ENCODE data around the gene TMSB10.
"Not testable (repeated sequence)": the region's sequence is repeated elsewhere in the genome, so short reads cannot be mapped to it uniquely, and the experiment has no call there.

Gene TMSB10

DNA sequence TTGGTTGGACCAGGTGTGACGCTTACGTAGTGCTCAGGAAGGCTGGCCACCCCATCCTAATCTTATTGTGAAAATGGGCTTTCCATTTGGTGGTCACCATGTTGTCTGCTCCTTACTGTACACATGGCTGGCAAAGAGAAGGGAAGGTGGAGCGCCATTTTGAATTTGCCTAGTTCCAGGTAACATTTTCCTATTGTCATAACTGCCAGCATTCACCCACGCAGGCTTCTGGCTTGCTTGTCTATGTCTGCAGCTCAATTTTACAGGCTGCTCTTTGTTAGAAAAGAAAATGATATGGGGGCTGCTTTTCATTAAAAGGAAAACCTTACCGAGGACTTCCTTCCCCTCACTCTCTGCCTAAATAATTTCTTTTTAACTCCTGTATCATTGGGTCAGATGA is 12.4 kb downstream of the TMSB10 start:
- ChIA-PET POLR2A (interaction anchor here (0.6 to 1.0 kb wide), 2 partner anchors 12 to 1118 kb away, joined by 6 to 7 read pairs; no protein-coding TSS in a partner anchor), CTCF (interaction anchor here (1.1 kb wide), 1 partner anchor 12 kb away, joined by 3 read pairs; no protein-coding TSS in a partner anchor)
- not testable (repeated sequence) for H3K27me3 ChIP-seq (replicated peaks in 2 of 5; ENCODE audit: control insufficient read depth in 4 of 5, insufficient read depth in 5 of 5, low read length in 4 of 5); H3K4me3 ChIP-seq (ENCODE audit: control insufficient read depth in 1 of 7, extremely low read depth in 1 of 7, insufficient read depth in 4 of 7, low read depth in 2 of 7, low read length in 6 of 7); H3K36me3 ChIP-seq (ENCODE audit: control insufficient read depth in 4 of 4, insufficient read depth in 4 of 4, low read length in 3 of 4); H3K27ac ChIP-seq (ENCODE audit: insufficient read depth in 1 of 2, low read depth in 1 of 2, low read length in 2 of 2, poor library complexity in 1 of 2, severe bottlenecking in 2 of 2); H3K9me3 ChIP-seq (ENCODE audit: control extremely low read depth in 1 of 5, control insufficient read depth in 4 of 5, insufficient read depth in 2 of 5, low read depth in 1 of 5, low read length in 4 of 5); DNase-seq; H3K4me1 ChIP-seq (ENCODE audit: control extremely low read depth in 1 of 4, control insufficient read depth in 4 of 4, insufficient read depth in 4 of 4, low read length in 3 of 4)
- 100% methylated on average over 1 of the region's 5 CpGs for WGBS (ENCODE audit: insufficient coverage)

GRCh38 chr2:84918430-84918829 is 13.0 kb downstream of the TMSB10 start:
- CTCF ChIA-PET: interaction anchor here (1.1 to 3.3 kb wide), 3 partner anchors 12 to 96 kb away, joined by 3 to 9 read pairs (median 4); no protein-coding TSS in a partner anchor
- peaks cover 0 to 6% (median 4%) of the 10 kb centered on the region in 4 experiments for H3K4me1 ChIP-seq (ENCODE audit: control extremely low read depth in 1 of 4, control insufficient read depth in 4 of 4, insufficient read depth in 4 of 4, low read length in 3 of 4)
- H3K27me3 ChIP-seq (replicated peaks in 2 of 5; ENCODE audit: control insufficient read depth in 4 of 5, insufficient read depth in 5 of 5, low read length in 4 of 5): no peaks in the 10 kb centered on the region
- H3K36me3 ChIP-seq (ENCODE audit: control insufficient read depth in 4 of 4, insufficient read depth in 4 of 4, low read length in 3 of 4): no peaks in the 10 kb centered on the region
- WGBS (ENCODE audit: insufficient coverage): 100% methylated on average over 2 of the region's 2 CpGs
- H3K27ac ChIP-seq (ENCODE audit: insufficient read depth in 1 of 2, low read depth in 1 of 2, low read length in 2 of 2, poor library complexity in 1 of 2, severe bottlenecking in 2 of 2): no peak overlapping the region
- no peaks in the 10 kb centered on the region for H3K9me3 ChIP-seq (ENCODE audit: control extremely low read depth in 1 of 5, control insufficient read depth in 4 of 5, insufficient read depth in 2 of 5, low read depth in 1 of 5, low read length in 4 of 5)
- H3K4me3 ChIP-seq (ENCODE audit: control insufficient read depth in 1 of 7, extremely low read depth in 1 of 7, insufficient read depth in 4 of 7, low read depth in 2 of 7, low read length in 6 of 7): no peak overlapping the region
- DNase-seq: no peak
- POLR2A ChIA-PET: interaction anchor here (0.6 kb wide), 1 partner anchor 1117 kb away, joined by 6 read pairs; no protein-coding TSS in a partner anchor

DNA sequence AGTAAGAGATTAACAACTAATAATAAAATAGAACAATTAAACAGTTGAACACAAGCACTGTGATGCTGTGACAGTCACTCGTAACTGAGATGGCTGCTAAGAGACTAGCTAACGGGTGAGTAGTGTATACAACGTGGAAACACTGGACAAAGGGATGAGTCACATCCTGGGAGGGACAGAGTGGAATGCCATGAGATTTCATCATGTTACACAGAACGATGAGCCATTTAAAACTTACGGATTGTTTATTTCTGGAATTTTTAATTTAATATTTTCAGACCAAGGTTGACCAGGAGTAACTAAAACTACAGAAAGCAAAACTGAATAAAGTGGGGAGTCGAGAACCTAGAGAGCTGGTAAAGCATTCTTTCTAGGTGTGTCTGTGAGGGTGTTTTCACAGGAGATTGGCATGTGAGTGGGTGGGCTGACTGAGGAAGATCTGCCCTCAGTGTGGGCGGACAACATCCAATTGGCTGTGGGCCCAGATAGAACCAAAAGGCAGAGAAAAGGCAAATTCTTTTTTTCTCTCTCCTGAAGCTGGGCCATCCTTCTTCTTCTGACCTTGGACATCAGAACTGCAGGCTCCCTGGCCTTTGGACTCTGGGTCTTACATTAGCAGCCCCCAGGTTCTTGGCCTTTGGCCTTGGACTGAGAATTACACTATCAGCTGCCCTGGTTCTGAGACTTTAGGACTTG is 14.6 kb downstream of the TMSB10 start:
- Histone ChIP-seq H3K4me1 (ENCODE audit: control extremely low read depth in 1 of 4, control insufficient read depth in 4 of 4, insufficient read depth in 4 of 4, low read length in 3 of 4) (peaks cover 0 to 14% (median 11%) of the 10 kb centered on the region in 4 experiments), H3K9me3 (ENCODE audit: control extremely low read depth in 1 of 5, control insufficient read depth in 4 of 5, insufficient read depth in 2 of 5, low read depth in 1 of 5, low read length in 4 of 5) (no peaks in the 10 kb centered on the region), H3K27ac (ENCODE audit: insufficient read depth in 1 of 2, low read depth in 1 of 2, low read length in 2 of 2, poor library complexity in 1 of 2, severe bottlenecking in 2 of 2) (no peak overlapping the region), H3K4me3 (ENCODE audit: control insufficient read depth in 1 of 7, extremely low read depth in 1 of 7, insufficient read depth in 4 of 7, low read depth in 2 of 7, low read length in 6 of 7) (peak overlapping the region in 1 of 7 experiments; percentile 10), H3K27me3 (replicated peaks in 2 of 5; ENCODE audit: control insufficient read depth in 4 of 5, insufficient read depth in 5 of 5, low read length in 4 of 5) (no peaks in the 10 kb centered on the region), H3K36me3 (ENCODE audit: control insufficient read depth in 4 of 4, insufficient read depth in 4 of 4, low read length in 3 of 4) (no peaks in the 10 kb centered on the region)
- ChIA-PET CTCF (interaction anchor here (0.7 to 3.3 kb wide), 4 partner anchors 12 to 95 kb away, joined by 3 to 9 read pairs (median 4); no protein-coding TSS in a partner anchor), POLR2A (interaction anchor here (0.9 to 1.1 kb wide), 2 partner anchors 13 to 15 kb away, joined by 3 read pairs; partner anchors contain the start of gene TMSB10)
- DNase-seq: peak in 1 of 3 donors; percentile 30
- 85% methylated on average over 7 of the region's 7 CpGs for WGBS (ENCODE audit: insufficient coverage)

DNA sequence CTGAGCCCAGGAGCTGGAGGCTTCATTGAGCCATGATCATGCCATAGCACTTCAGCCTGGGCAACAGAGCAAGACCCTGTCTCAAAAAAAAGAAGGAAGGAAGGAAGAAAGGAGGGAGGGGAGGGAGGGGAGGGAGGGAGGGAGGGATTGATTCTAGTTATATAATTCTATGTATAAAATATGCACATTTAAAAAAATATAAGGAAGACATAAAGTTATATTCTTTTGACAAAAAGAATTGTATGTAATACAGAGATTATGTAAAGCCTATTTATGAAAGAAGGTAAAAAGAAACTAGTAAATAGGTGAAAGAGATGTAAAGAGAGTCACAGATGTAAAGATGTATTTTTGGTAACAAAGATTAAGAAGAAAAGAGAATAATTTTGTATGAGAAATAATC is 17.6 kb downstream of the TMSB10 start:
- POLR2A ChIA-PET: no interaction called here
- Histone ChIP-seq H3K4me3 (ENCODE audit: control insufficient read depth in 1 of 7, extremely low read depth in 1 of 7, insufficient read depth in 4 of 7, low read depth in 2 of 7, low read length in 6 of 7) (no peak overlapping the region), H3K4me1 (ENCODE audit: control extremely low read depth in 1 of 4, control insufficient read depth in 4 of 4, insufficient read depth in 4 of 4, low read length in 3 of 4) (peaks cover 0 to 30% (median 24%) of the 10 kb centered on the region in 4 experiments), H3K9me3 (ENCODE audit: control extremely low read depth in 1 of 5, control insufficient read depth in 4 of 5, insufficient read depth in 2 of 5, low read depth in 1 of 5, low read length in 4 of 5) (no peaks in the 10 kb centered on the region), H3K27me3 (replicated peaks in 2 of 5; ENCODE audit: control insufficient read depth in 4 of 5, insufficient read depth in 5 of 5, low read length in 4 of 5) (no peaks in the 10 kb centered on the region), H3K36me3 (ENCODE audit: control insufficient read depth in 4 of 4, insufficient read depth in 4 of 4, low read length in 3 of 4) (no peaks in the 10 kb centered on the region), H3K27ac (ENCODE audit: insufficient read depth in 1 of 2, low read depth in 1 of 2, low read length in 2 of 2, poor library complexity in 1 of 2, severe bottlenecking in 2 of 2) (no peak overlapping the region)
- no peak for DNase-seq
- CTCF ChIA-PET: interaction anchor here (1.0 to 1.7 kb wide), 3 partner anchors 17 to 377 kb away, joined by 3 to 5 read pairs (median 3); partner anchors contain the start of gene TMSB10

DNA sequence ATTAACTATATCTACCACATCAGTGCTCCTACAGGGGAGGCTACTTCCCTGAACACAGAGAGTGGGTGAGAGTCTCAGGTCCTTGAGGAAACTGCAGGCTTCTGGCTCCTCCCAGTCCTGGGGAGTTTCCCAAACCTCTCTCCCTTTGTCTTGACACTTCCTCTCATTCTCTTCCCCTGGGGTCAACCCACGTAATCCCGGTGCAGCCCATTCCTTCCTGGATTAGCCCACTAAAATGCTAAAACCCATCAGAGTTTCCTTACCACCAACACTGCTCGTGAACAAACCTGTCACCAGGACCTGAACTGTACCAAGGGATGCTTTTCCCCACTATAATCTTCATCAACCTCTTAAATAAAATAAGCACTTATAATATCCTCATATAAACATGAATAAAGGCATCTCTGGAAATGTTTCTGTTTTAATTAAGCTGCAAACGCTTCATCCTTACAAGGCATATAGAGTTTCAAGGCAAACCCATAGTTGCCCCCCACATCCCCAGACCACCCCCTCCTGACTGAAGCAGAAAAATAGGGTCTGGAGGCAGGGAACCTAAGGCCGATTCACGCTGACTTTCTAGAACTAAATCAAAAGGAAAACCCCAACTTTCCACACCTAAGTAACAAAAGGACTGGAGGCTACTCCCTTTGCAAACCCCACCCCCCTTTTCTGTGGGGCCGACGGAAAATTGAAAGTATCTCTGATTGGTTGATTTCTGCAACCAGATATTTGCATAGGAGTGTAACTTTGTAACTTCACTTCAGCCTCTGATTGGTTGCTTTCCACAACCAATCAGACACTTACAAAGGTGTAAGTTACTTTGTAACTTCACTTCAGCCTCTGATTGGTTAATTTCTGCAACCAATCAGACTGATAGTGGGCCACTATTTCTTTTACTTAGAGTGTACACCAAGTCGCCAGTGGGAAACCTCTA is 19.0 kb downstream of the TMSB10 start:
- peak overlapping the region in 3 of 7 experiments; percentile 4 to 68 (median 48) for H3K4me3 ChIP-seq (ENCODE audit: control insufficient read depth in 1 of 7, extremely low read depth in 1 of 7, insufficient read depth in 4 of 7, low read depth in 2 of 7, low read length in 6 of 7)

DNA sequence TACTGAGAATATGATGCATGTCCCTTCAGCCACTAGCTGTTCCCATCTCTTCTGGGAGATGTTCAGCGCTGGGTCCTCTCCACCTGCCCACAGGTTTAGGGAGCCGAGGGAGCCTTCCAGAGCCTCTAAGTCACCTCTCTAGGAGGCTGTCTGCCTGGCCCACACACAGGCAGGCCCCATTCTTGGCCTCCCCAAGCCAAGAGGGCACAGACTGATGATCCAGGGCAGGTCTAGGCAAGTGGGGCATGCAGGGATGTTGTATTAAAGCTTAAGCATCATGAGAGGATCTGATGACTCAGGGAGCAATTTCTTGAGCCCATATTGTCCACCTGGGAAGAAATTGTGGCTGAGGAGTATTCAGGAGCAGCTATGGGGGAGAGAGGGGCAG is 19.9 kb downstream of the TMSB10 start:
- no peaks in the 10 kb centered on the region for H3K27me3 ChIP-seq (replicated peaks in 2 of 5; ENCODE audit: control insufficient read depth in 4 of 5, insufficient read depth in 5 of 5, low read length in 4 of 5)
- H3K4me1 ChIP-seq (ENCODE audit: control extremely low read depth in 1 of 4, control insufficient read depth in 4 of 4, insufficient read depth in 4 of 4, low read length in 3 of 4): peaks cover 0 to 29% (median 21%) of the 10 kb centered on the region in 4 experiments
- H3K4me3 ChIP-seq (ENCODE audit: control insufficient read depth in 1 of 7, extremely low read depth in 1 of 7, insufficient read depth in 4 of 7, low read depth in 2 of 7, low read length in 6 of 7): peak overlapping the region in 2 of 7 experiments; percentile 74 to 83
- no peaks in the 10 kb centered on the region for H3K36me3 ChIP-seq (ENCODE audit: control insufficient read depth in 4 of 4, insufficient read depth in 4 of 4, low read length in 3 of 4)
- ChIA-PET CTCF (interaction anchor here (0.7 to 2.8 kb wide), 39 partner anchors 8 to 421 kb away, joined by 3 to 42 read pairs (median 7); partner anchors contain the start of genes KCMF1, TMSB10 and TRABD2A), POLR2A (interaction anchor here (0.6 to 1.9 kb wide), 5 partner anchors 19 to 53 kb away, joined by 3 to 8 read pairs (median 4); no protein-coding TSS in a partner anchor)
- H3K27ac ChIP-seq (ENCODE audit: insufficient read depth in 1 of 2, low read depth in 1 of 2, low read length in 2 of 2, poor library complexity in 1 of 2, severe bottlenecking in 2 of 2): no peak overlapping the region
- no peak for DNase-seq
- no peaks in the 10 kb centered on the region for H3K9me3 ChIP-seq (ENCODE audit: control extremely low read depth in 1 of 5, control insufficient read depth in 4 of 5, insufficient read depth in 2 of 5, low read depth in 1 of 5, low read length in 4 of 5)
- no CpG with 5 or more reads among the region's 2 CpGs for WGBS (ENCODE audit: insufficient coverage)

More for the DNA sequence above, 19.0 kb downstream of the TMSB10 start:
- DNase-seq: peak; percentile 49 to 86 (median 84)
- Histone ChIP-seq H3K9me3 (ENCODE audit: control extremely low read depth in 1 of 5, control insufficient read depth in 4 of 5, insufficient read depth in 2 of 5, low read depth in 1 of 5, low read length in 4 of 5) (no peaks in the 10 kb centered on the region), H3K4me1 (ENCODE audit: control extremely low read depth in 1 of 4, control insufficient read depth in 4 of 4, insufficient read depth in 4 of 4, low read length in 3 of 4) (peaks cover 0 to 29% (median 23%) of the 10 kb centered on the region in 4 experiments), H3K27ac (ENCODE audit: insufficient read depth in 1 of 2, low read depth in 1 of 2, low read length in 2 of 2, poor library complexity in 1 of 2, severe bottlenecking in 2 of 2) (no peak overlapping the region), H3K36me3 (ENCODE audit: control insufficient read depth in 4 of 4, insufficient read depth in 4 of 4, low read length in 3 of 4) (no peaks in the 10 kb centered on the region), H3K27me3 (replicated peaks in 2 of 5; ENCODE audit: control insufficient read depth in 4 of 5, insufficient read depth in 5 of 5, low read length in 4 of 5) (no peaks in the 10 kb centered on the region)
- POLR2A ChIA-PET: interaction anchor here (0.6 to 1.9 kb wide), 2 partner anchors 18 to 87 kb away, joined by 3 to 8 read pairs; no protein-coding TSS in a partner anchor
- CTCF ChIA-PET: interaction anchor here (1.1 to 2.8 kb wide), 16 partner anchors 7 to 91 kb away, joined by 4 to 42 read pairs (median 8); partner anchors contain the start of genes TMSB10 and TRABD2A
- WGBS (ENCODE audit: insufficient coverage): 44% methylated on average over 5 of the region's 9 CpGs
